Measurements from ENCODE around the gene ESPNL.

DNA sequence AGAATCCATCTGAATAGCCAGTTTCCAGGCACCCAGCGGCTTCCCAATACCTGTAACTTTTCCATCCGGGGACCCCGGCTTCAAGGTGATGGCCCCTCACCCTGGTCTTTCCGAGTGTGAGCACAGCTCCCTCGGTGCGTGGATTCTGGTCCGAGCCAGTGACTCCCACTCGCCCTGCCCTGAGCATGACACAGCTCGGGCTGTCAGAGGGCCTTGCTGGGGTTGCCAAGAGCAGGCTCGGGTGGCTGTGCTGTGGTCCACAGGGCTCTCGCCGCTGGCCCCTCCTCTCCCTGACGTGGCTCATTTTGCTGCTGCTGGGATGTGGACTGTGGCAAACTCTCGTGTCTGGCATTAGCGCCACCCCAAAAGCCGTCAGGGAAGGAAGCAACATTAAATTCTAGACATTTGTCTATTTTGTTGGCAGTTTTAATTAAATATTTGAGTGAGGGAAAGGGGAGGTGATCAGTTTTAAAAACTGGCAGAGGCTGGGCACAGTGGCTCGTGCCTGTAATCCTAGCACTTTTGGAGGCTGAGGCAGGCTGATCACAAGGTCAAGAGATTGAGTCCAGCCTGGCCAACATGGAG lies 5.6 kb upstream of the ESPNL start:
- TF ChIP-seq, protein P1, sequence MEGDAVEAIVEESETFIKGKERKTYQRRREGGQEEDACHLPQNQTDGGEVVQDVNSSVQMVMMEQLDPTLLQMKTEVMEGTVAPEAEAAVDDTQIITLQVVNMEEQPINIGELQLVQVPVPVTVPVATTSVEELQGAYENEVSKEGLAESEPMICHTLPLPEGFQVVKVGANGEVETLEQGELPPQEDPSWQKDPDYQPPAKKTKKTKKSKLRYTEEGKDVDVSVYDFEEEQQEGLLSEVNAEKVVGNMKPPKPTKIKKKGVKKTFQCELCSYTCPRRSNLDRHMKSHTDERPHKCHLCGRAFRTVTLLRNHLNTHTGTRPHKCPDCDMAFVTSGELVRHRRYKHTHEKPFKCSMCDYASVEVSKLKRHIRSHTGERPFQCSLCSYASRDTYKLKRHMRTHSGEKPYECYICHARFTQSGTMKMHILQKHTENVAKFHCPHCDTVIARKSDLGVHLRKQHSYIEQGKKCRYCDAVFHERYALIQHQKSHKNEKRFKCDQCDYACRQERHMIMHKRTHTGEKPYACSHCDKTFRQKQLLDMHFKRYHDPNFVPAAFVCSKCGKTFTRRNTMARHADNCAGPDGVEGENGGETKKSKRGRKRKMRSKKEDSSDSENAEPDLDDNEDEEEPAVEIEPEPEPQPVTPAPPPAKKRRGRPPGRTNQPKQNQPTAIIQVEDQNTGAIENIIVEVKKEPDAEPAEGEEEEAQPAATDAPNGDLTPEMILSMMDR (IDR thresholded peaks at IDR 0.05; ENCODE audit: low read length), result no peak
- no peak for TF ChIP-seq EZH2 (optimal IDR thresholded peaks at IDR 0.05; ENCODE audit: low read depth, low read length)
